ENCODE measurements around the gene PKD2. TPM values are rescaled to one million over a fixed set of nuclear protein-coding genes. Genes with fewer than 3 reads are reported as not detected.

PKD2 gene
- total and polyA plus RNA-seq, 2 donors (not counting 1 experiment from before 2014, with no cell fraction given): 1.8 to 5.8 TPM

DNA sequence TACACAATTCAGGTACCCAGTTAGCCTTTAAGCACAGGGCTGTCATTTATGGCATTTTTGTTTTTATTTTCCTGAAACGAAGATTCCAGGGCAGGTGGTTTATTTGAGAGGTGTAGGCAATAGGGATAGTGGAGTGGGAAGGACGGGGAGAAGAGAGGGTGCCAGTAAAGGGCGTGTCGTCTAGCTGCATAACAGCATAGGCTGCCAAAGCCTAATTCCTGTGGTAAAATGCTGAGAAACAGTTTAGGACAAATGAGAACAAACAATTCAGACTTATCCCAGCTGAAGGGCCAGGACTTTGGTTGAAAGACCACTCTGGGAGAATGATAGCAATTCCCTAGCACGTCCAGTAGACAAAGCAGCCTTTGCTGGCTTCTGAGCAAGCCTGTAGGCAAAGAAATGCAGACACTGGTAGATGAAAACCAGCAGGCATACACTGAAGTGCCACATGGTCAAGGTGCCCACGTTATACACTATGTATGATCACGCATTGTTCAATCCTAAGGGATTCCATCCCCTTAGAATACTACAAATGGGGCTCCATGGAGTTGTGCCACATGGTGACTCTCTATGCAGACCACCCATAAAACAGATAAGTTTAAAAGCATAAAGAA, 70.6 kb downstream of the PKD2 start:
- no peaks in the 10 kb centered on the region for H3K27me3 ChIP-seq (replicated peaks in 1 of 4; ENCODE audit: control extremely low read depth in 1 of 4, control insufficient read depth in 3 of 4, insufficient read depth in 4 of 4, low read length in 3 of 4)
- no peaks in the 10 kb centered on the region for H4K20me1 ChIP-seq (ENCODE audit: control insufficient read depth, insufficient read depth, low read length, poor library complexity, severe bottlenecking)
- intact Hi-C loops (cut with micrococcal nuclease): no loop called here
- H3K79me2 ChIP-seq (ENCODE audit: control insufficient read depth, insufficient read depth, low read length): no peaks in the 10 kb centered on the region
- no peak overlapping the region for H3K4me3 ChIP-seq (ENCODE audit: control extremely low read depth in 1 of 5, extremely low read depth in 1 of 5, insufficient read depth in 1 of 5, low read depth in 2 of 5, low read length in 4 of 5)
- H3K27ac ChIP-seq (ENCODE audit: low read length in 2 of 2): no peak overlapping the region
- Mint-ChIP-seq H3K4me3 (no peak overlapping the region), H3K27me3 (no peaks in the 10 kb centered on the region), H3K27ac (no peak overlapping the region), H3K9me3 (ENCODE audit: insufficient read depth) (no peaks in the 10 kb centered on the region), H3K4me1 (no peaks in the 10 kb centered on the region)
- H3K4me2 ChIP-seq (replicated peaks; ENCODE audit: low read depth, low read length, poor library complexity, severe bottlenecking): no peak overlapping the region
- ATAC-seq (ENCODE audit: low read depth): no peak
- ChIA-PET CTCF (no interaction called here), POLR2A (no interaction called here)
- no peak for DNase-seq
- peaks cover 0 to 2% of the 10 kb centered on the region in 2 experiments for H3K36me3 ChIP-seq (replicated peaks in 1 of 2; ENCODE audit: control extremely low read depth in 1 of 2, control insufficient read depth in 1 of 2, extremely low read depth in 1 of 2, insufficient read depth in 2 of 2, low read length in 1 of 2)
- H2AFZ ChIP-seq (ENCODE audit: insufficient read depth, low read depth, low read length, poor library complexity, severe bottlenecking): no peak overlapping the region
- H3K9ac ChIP-seq (ENCODE audit: low read length): no peak overlapping the region
- WGBS (ENCODE audit: insufficient coverage): 97% methylated on average over 7 of the region's 7 CpGs
- TF ChIP-seq EZH2 (IDR thresholded peaks at IDR 0.05; ENCODE audit: borderline replicate concordance, insufficient read depth, low read depth, low read length, poor library complexity, severe bottlenecking): no peak
- TF ChIP-seq CTCF (IDR thresholded peaks at IDR 0.05): no peak
- peaks cover 0 to 3% (median 0%) of the 10 kb centered on the region in 3 donors for H3K9me3 ChIP-seq (ENCODE audit: control extremely low read depth in 1 of 3, control insufficient read depth in 2 of 3, insufficient read depth in 1 of 3, low read length in 2 of 3)
- H3K4me1 ChIP-seq (ENCODE audit: control insufficient read depth in 2 of 2, insufficient read depth in 2 of 2, low read length in 2 of 2): no peaks in the 10 kb centered on the region

GRCh38 chr4:88078579-88078978, 71.1 kb downstream of the PKD2 start:
- no peak overlapping the region for H2AFZ ChIP-seq (ENCODE audit: insufficient read depth, low read depth, low read length, poor library complexity, severe bottlenecking)
- WGBS (ENCODE audit: insufficient coverage): no CpG with 5 or more reads among the region's 2 CpGs

More at GRCh38 chr4:88078579-88078978, 71.1 kb downstream of the PKD2 start:
- Mint-ChIP-seq H3K27me3 (no peaks in the 10 kb centered on the region), H3K9me3 (ENCODE audit: insufficient read depth) (no peaks in the 10 kb centered on the region), H3K27ac (no peak overlapping the region), H3K4me3 (no peak overlapping the region), H3K4me1 (no peaks in the 10 kb centered on the region)
- CTCF ChIA-PET: no interaction called here
- TF ChIP-seq EZH2 (IDR thresholded peaks at IDR 0.05; ENCODE audit: borderline replicate concordance, insufficient read depth, low read depth, low read length, poor library complexity, severe bottlenecking): no peak
- TF ChIP-seq CTCF (IDR thresholded peaks at IDR 0.05): no peak
- Histone ChIP-seq H4K20me1 (ENCODE audit: control insufficient read depth, insufficient read depth, low read length, poor library complexity, severe bottlenecking) (no peaks in the 10 kb centered on the region), H3K9me3 (ENCODE audit: control extremely low read depth in 1 of 3, control insufficient read depth in 2 of 3, insufficient read depth in 1 of 3, low read length in 2 of 3) (peaks cover 0 to 3% (median 0%) of the 10 kb centered on the region in 3 donors), H3K27ac (ENCODE audit: low read length in 2 of 2) (no peak overlapping the region), H3K79me2 (ENCODE audit: control insufficient read depth, insufficient read depth, low read length) (no peaks in the 10 kb centered on the region), H3K4me3 (ENCODE audit: control extremely low read depth in 1 of 5, extremely low read depth in 1 of 5, insufficient read depth in 1 of 5, low read depth in 2 of 5, low read length in 4 of 5) (no peak overlapping the region), H3K27me3 (replicated peaks in 1 of 4; ENCODE audit: control extremely low read depth in 1 of 4, control insufficient read depth in 3 of 4, insufficient read depth in 4 of 4, low read length in 3 of 4) (no peaks in the 10 kb centered on the region), H3K9ac (ENCODE audit: low read length) (no peak overlapping the region), H3K4me2 (replicated peaks; ENCODE audit: low read depth, low read length, poor library complexity, severe bottlenecking) (no peak overlapping the region), H3K4me1 (ENCODE audit: control insufficient read depth in 2 of 2, insufficient read depth in 2 of 2, low read length in 2 of 2) (no peaks in the 10 kb centered on the region), H3K36me3 (replicated peaks in 1 of 2; ENCODE audit: control extremely low read depth in 1 of 2, control insufficient read depth in 1 of 2, extremely low read depth in 1 of 2, insufficient read depth in 2 of 2, low read length in 1 of 2) (peaks cover 0 to 2% of the 10 kb centered on the region in 2 experiments)
- no peak for DNase-seq
- intact Hi-C loops (cut with micrococcal nuclease): no loop called here
- ATAC-seq (ENCODE audit: low read depth): no peak
- POLR2A ChIA-PET: no interaction called here
